Esophagus squamous epithelium (tissue), 5 donors: ENCODE measurements around the gene VPS26B. TPM values are rescaled to one million over a fixed set of nuclear protein-coding genes. Genes with fewer than 3 reads are reported as not detected.

Experiments
- DNase-seq: peaks from one replicate; lab custom pipeline; 2025; lab: John Stamatoyannopoulos, UW
- H3K27ac ChIP-seq, 4 donors: fragments of 200-600 bp; sonication (generic); one replicate each; pipeline ENCODE4 v1.5.1; 2016 to 2019; ENCODE audit warnings: mild to moderate bottlenecking in 1 of 4
- H3K27me3 ChIP-seq, 4 donors: fragments of 200-600 bp; sonication (generic); 1 replicate in 3 of 4; 2 replicates in 1 of 4; pipeline versions ENCODE4 v1.5.1 to v1.6.0; 2017 to 2021; ENCODE audit warnings: antibody characterized with exemption in 1 of 4
- H3K36me3 ChIP-seq, 3 donors: fragments of 200-600 bp; sonication (generic); one replicate each; pipeline ENCODE4 v1.5.1; 2016 to 2019
- H3K4me1 ChIP-seq, 3 donors: fragments of 200-600 bp; sonication (generic); one replicate each; pipeline ENCODE4 v1.5.1; 2017 to 2019
- H3K4me3 ChIP-seq, 4 donors: fragments of 200-600 bp; sonication (generic); 1 replicate in 3 of 4; 2 replicates in 1 of 4; pipeline ENCODE4 v1.5.1; 2016 to 2019; ENCODE audit warnings: mild to moderate bottlenecking in 2 of 4, moderate library complexity in 1 of 4
- H3K9me3 ChIP-seq, 3 donors: fragments of 200-600 bp; sonication (generic); one replicate each; pipeline ENCODE4 v1.5.1; 2016 to 2019
- POLR2A ChIP-seq, 4 donors: fragments of 450-650 bp; IDR thresholded peaks; one replicate each; pipeline ENCODE4 v1.6.1; 2017; ENCODE audit warnings: antibody characterized with exemption in 4 of 4, mild to moderate bottlenecking in 4 of 4, moderate library complexity in 3 of 4
- WGBS, 2 donors: methylation state at CpG; one replicate each; pipeline ENCODE4 v1.1.5; 2018; 5-methylcytosine and 5-hydroxymethylcytosine counted together
- intact Hi-C: fragments of 100-400 bp; cut with DNase I; formaldehyde crosslinking; loops from one replicate; pipeline ENCODE4 v1.15.0; 2022
- total RNA-seq, 4 donors: library from RNA; depleted of rRNA; stranded (reverse); fragments of >200 nt; gene quantifications; one replicate each; pipeline ENCODE4 v1.1.0, GENCODE V29; 2016
- TF ChIP-seq, protein P1 (sequence below), 6 experiments: fragments of 450-650 bp in 4 of 6; fragments of 200-600 bp in 2 of 6; sonication (generic) in 2 of 6; IDR thresholded peaks; one replicate each; pipeline ENCODE4 v1.5.1; 2016 to 2019; ENCODE audit warnings: antibody characterized with exemption in 6 of 6, mild to moderate bottlenecking in 4 of 6, moderate library complexity in 4 of 6
- donor health status: DM: yes; HTN: yes; CAD: no.

VPS26B gene
- total RNA-seq, 4 donors from 2014 or later, result 25.2 to 30.7 (median 25.9) TPM

DNA sequence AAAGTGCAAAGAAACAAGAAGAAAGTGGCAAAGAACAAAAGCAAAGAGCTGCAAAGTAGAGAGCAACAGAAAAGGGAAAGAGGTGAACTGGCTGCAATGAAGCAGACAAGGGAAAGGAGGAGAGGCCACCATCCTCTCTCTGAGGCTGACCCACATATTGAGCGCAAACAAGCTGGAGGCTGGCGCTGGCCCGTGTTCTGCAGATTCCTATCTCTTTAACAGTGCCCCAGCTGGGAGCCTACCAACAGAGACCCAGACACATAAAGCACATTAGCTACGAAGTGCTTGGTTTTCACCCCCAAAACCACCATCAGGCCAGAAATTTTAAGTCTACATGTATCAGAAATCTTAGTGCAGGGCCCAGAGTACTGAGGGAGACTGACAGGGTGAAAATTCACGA, 18.3 kb upstream of the VPS26B start:
- 76 to 92% methylated on average over 4 to 5 of the region's 5 CpGs for WGBS, 2 donors
- no peak overlapping the region for H3K4me3 ChIP-seq
- H3K4me1 ChIP-seq, result peaks cover 0 to 7% (median 6%) of the 10 kb centered on the region in 3 donors
- no peak overlapping the region for H3K27ac ChIP-seq
- H3K9me3 ChIP-seq, result no peaks in the 10 kb centered on the region
- no peak for TF ChIP-seq POLR2A (IDR thresholded peaks at IDR 0.05)
- TF ChIP-seq, protein P1, sequence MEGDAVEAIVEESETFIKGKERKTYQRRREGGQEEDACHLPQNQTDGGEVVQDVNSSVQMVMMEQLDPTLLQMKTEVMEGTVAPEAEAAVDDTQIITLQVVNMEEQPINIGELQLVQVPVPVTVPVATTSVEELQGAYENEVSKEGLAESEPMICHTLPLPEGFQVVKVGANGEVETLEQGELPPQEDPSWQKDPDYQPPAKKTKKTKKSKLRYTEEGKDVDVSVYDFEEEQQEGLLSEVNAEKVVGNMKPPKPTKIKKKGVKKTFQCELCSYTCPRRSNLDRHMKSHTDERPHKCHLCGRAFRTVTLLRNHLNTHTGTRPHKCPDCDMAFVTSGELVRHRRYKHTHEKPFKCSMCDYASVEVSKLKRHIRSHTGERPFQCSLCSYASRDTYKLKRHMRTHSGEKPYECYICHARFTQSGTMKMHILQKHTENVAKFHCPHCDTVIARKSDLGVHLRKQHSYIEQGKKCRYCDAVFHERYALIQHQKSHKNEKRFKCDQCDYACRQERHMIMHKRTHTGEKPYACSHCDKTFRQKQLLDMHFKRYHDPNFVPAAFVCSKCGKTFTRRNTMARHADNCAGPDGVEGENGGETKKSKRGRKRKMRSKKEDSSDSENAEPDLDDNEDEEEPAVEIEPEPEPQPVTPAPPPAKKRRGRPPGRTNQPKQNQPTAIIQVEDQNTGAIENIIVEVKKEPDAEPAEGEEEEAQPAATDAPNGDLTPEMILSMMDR (IDR thresholded peaks at IDR 0.05), result no peak
- intact Hi-C loops, result no loop called here
- no peak for DNase-seq
- peaks cover 0 to 87% (median 10%) of the 10 kb centered on the region in 3 donors for H3K36me3 ChIP-seq
- no peaks in the 10 kb centered on the region for H3K27me3 ChIP-seq

DNA sequence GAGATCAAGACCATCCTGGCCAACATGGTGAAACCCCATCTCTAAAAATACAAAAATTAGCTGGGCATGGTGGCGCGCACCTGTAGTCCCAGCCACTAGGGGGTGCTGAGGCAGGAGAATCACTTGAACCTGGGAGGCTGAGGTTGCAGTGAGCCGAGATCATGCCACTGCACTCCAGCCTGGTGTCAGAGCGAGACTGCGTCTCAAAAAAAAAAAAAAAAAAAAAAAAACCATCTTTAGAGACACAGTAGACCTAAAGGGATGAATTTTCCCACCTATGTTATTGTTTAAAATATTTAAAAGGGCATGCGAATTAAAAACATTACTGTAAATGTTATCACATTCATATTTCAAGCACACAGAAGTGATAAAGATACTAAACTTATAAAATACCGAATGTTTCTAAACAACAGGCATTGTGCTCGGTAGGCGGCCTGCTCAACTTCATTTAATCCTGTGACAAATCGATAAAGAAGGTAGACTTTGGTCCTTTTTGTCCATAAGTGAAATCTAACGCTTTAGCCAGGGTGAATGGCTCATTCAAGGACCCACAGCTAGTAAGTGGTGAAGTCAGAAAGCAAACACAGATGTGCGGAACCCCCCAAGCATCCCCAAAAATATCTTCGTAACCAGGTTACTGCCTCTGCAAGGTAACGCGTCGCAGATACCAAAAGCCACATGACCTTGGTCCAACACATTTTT, 16.8 kb upstream of the VPS26B start:
- intact Hi-C loops, result no loop called here
- H3K4me3 ChIP-seq, result no peak overlapping the region
- H3K36me3 ChIP-seq, result peaks cover 0 to 81% (median 5%) of the 10 kb centered on the region in 3 donors
- no peaks in the 10 kb centered on the region for H3K27me3 ChIP-seq
- TF ChIP-seq POLR2A (IDR thresholded peaks at IDR 0.05), result no peak
- TF ChIP-seq, protein P1 (IDR thresholded peaks at IDR 0.05), result peak; percentile 55 to 75 (median 66)
- no peak overlapping the region for H3K27ac ChIP-seq
- no peaks in the 10 kb centered on the region for H3K9me3 ChIP-seq
- DNase-seq, result no peak
- WGBS, 2 donors, result 86 to 88% methylated on average over 14 to 16 of the region's 16 CpGs
- H3K4me1 ChIP-seq, result peaks cover 0 to 7% (median 6%) of the 10 kb centered on the region in 3 donors

DNA sequence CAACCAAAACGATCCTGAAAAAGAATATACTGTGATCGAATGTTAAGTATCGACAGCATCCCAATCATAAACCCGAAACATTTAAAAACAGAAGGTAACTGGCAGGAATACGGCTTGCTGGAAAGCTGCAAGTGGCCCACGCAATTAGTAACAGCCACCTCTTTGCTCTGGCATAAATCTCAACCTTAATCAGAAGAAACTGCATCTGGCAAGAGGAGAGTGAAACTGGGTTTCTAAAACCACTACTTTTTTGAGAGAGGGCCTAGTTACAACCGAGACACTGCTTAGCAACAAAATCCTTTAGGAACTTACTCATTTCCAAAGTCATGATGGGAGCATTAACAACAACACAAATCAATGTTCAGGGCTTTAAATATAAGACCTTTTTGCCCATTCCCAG, 8.6 kb upstream of the VPS26B start:
- Histone ChIP-seq H3K27me3 (no peaks in the 10 kb centered on the region), H3K4me1 (no peaks in the 10 kb centered on the region), H3K9me3 (no peaks in the 10 kb centered on the region), H3K36me3 (peaks cover 0 to 67% (median 0%) of the 10 kb centered on the region in 3 donors), H3K27ac (no peak overlapping the region), H3K4me3 (no peak overlapping the region)
- 86 to 88% methylated on average over 7 of the region's 7 CpGs for WGBS, 2 donors
- intact Hi-C loops, result no loop called here
- no peak for TF ChIP-seq POLR2A (IDR thresholded peaks at IDR 0.05)
- TF ChIP-seq, protein P1 (IDR thresholded peaks at IDR 0.05), result no peak
- no peak for DNase-seq

DNA sequence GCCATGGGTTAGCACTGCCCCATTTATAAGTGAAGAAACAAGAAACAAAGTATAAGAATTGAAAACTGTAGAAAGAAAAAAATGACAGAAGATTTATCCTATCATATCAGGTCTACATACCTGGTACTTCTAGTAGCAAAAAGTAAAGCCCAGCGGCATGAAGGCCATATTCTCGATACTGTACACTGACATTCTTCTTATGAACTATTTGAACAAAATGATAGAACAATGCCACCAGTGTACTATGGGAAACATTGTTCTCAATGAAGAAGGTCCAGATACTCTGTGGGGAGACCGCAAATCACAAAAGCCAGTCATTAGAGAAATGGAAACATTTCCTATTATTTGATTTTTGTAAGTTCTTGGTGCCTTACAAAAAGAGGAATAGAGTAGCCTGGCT, 7.7 kb upstream of the VPS26B start:
- WGBS, 2 donors, result 96 to 98% methylated on average over 3 of the region's 3 CpGs

DNA sequence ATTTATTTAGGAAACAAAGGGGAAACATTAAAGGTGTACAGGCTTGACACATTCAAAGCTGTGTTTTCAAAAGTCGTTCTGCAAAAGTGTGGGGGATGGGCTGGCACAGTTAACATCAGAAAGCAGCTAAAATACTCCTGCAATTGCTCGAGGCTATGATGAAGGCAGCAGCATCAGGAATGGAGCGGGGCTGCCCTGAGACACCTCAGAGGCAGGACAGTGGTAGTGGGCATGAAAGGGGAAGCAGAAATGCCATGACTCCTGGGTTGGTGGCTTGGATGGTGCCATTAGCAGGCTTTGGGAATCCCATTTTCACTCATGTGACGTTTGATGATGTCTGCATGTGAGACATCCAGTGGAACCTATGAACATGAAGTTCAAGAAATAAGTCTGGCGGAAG, 1.4 kb upstream of the VPS26B start:
- Histone ChIP-seq H3K27me3 (no peaks in the 10 kb centered on the region), H3K9me3 (no peaks in the 10 kb centered on the region), H3K36me3 (peaks cover 0 to 24% (median 0%) of the 10 kb centered on the region in 3 donors), H3K4me1 (peaks cover 19 to 47% (median 23%) of the 10 kb centered on the region in 3 donors), H3K4me3 (peak overlapping the region; percentile 87 to 99 (median 96)), H3K27ac (peak overlapping the region in 2 of 4 donors; percentile 94 to 95)
- 5 to 9% methylated on average over 5 of the region's 5 CpGs for WGBS, 2 donors
- DNase-seq, result no peak
- TF ChIP-seq, protein P1 (IDR thresholded peaks at IDR 0.05), result no peak
- no peak for TF ChIP-seq POLR2A (IDR thresholded peaks at IDR 0.05)
- intact Hi-C loops, result no loop called here

More for the DNA sequence above, 7.7 kb upstream of the VPS26B start:
- H3K9me3 ChIP-seq, result no peaks in the 10 kb centered on the region
- intact Hi-C loops, result no loop called here
- no peaks in the 10 kb centered on the region for H3K4me1 ChIP-seq
- no peak overlapping the region for H3K27ac ChIP-seq
- no peak overlapping the region for H3K4me3 ChIP-seq
- DNase-seq, result no peak
- H3K36me3 ChIP-seq, result peaks cover 0 to 65% (median 0%) of the 10 kb centered on the region in 3 donors
- TF ChIP-seq POLR2A (IDR thresholded peaks at IDR 0.05), result no peak
- TF ChIP-seq, protein P1 (IDR thresholded peaks at IDR 0.05), result no peak
- no peaks in the 10 kb centered on the region for H3K27me3 ChIP-seq
